Activated CD8-positive, alpha-beta memory T cell treated with anti-CD3 and anti-CD28 coated beads for 24 hours (primary cell): ENCODE results near the gene HRH2.
"Not testable (repeated sequence)": the region's sequence is repeated elsewhere in the genome, so short reads cannot be mapped to it uniquely, and the experiment has no call there.

Experiments used
- DNase-seq: peaks from one replicate; pipeline ENCODE4 v3.0.0-alpha.2; 2020

Gene HRH2

DNA sequence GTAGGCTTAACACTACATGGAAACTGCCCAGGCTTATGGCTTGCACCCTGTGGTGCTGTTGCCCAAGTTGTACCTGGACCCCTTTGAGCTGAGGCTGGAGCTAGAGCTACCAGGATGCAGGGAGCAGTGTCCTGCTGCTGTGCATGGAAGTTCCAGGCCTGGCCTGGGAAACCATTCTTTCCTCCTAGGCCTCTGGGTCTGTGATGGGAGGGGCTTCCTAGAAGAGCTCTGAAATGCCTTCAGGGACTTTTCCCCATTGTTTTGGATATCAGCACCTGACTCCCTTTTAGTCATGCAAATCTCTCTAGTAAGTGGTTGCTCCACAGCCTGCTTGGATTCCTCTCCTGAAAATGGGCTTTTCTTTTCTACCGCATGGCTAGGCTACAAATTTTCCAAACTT lies 7.9 kb upstream of the HRH2 start:
- no peak for DNase-seq

DNA sequence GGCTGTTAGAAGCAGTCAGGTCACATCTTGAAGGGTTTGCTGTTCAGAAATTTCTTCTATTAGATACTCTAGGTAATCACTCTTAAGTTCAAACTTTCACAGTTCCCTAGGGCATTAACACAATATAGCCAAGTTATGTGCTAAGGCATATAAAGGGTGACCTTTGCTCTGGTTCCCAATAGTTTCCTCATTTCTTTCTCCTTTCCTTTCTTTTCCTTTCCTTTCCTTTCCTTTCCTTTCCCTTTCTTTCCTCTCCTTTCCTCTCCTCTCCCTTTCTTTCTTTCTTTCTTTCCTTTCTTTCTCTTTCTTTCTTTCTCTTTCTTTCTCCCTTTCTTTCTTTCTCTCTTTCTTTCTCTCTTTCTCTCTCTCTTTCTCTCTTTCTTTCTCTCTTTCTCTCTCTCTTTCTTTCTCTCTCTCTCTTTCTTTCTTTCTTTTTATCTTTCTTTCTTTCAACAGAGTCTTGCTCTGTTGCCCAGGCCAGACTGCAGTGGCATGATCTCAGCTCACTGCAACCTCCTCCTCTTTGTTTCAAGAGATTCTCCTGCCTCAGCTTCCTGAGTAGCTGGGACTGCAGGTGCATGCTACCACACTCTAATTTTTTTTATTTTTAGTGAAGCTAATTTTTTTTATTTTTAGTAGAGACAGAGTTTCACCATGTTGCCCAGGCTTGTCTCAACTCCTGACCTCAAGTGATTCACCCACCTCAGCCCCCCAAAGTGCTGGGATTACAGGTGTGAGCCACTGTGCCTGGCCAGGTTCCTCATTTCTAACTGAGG lies 7.3 kb upstream of the HRH2 start:
- not testable (repeated sequence) for DNase-seq

DNA sequence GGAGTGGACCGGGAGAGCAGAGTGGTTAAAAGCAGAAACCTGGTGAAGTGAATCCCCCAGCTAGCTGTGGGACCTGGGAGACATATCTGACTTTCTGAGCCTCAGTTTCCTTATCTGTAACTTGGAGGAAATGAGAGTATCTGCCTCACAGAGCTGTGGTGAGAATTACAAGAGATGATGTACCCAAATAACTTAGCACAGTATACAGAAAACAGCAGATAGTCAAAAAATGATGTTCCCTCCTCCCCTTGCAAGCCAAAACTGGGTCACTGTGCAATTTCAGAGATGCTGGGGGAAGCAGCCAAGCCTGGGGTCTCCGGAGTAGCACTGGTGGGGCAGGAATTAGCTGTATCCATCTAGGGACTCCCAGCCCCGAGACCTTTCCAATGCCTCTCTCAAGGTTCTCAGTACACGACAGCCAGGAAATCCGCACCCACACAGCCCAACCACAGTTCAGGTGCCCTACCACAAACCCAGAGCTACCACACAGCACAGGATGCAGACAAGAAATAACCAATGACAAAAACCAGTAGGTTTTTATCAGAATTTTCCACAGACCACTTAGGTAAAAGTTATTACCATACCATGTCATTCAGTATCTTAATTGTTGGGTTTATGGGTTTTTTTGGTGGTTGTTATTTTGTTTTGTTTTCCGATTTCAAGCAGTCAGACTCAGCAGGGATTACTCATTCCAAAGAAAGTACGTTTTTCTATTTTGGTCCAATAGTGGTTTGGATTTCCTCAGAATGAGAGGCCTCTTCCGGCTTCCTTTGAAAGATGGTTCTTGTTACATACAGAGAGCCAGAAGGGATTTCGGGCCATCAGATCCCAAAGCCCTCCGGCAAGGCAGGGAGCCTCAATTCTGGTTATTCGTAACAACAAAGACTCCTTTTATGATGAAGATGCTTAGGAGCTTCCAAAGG lies 4.9 kb upstream of the HRH2 start:
- peak; percentile 87 for DNase-seq

DNA sequence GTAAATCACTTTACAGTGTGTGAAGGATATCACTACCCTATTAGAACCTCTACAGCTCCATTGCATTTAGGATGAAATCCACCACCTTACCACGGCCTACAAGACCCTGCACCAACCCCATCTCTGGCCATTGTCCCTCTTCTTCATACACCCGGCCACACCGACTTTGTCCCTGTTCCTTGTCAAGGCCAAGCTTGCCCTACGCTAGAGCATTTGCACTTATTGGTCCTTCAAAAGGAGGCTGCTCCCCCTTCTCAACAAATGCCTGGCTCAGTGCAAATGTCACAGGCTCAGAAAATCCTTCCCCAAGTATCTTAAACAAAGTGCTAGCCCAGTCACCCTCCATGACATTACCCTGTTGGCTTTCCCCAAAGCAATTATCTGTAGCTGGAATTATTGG lies 4.1 kb upstream of the HRH2 start:
- DNase-seq = no peak

DNA sequence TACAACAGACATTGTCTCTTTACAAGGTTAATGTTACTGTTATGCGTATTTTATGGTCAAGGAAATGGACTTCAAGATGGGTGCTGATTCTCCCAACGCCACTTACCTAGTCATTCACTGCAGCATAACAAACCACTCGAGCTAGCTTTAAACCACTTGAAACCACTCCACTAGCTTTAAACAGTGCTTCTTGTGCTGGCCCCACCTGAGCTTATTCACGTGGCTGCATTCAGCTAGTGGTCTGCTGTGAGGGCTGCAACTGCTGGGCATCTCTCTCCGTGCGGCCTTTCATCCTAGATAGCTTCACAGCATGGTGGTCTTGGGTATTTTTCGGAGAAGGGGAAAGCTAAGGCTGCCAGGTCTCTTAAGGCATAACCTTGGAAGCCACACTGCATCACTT lies 3.5 kb upstream of the HRH2 start:
- DNase-seq = no peak

DNA sequence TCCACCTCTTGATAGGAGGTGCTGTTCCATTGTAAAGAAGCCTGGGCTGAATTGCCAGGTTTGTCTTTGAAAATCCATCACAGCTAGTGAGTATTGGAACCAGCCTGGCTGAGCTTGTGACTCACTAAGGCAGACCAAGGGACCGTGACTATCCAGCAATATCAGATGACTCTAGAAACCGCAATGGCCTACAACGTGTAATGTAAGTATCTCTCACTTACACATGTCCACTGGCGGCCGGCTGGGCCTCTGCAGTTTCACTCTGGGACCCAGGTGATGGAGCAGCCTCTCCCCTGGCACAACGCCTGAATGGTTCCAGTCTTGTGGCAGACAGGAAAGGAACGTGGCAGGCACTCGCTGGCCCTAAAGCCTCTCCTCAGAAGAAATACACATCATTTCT lies 3.1 kb upstream of the HRH2 start:
- no peak for DNase-seq

DNA sequence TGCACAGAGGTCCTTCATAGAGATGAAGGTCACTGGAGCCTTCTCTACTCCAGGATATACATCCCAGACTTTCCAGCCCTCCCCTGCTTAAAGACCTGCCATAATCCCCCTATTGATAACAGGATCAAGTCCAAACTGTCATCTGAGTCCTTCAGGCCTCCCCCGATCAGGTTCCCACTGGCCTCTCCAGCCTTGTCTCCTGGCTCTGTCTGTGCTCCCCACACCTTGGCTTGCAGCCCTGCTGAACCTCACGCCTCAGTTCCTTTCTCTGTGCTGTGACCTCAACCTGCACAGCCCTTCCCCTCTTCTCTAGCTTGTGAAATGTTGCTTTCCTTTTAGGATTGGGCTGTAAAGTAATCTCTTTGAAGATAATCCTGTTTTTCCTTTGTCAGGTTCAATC lies 2.5 kb upstream of the HRH2 start:
- DNase-seq = no peak

DNA sequence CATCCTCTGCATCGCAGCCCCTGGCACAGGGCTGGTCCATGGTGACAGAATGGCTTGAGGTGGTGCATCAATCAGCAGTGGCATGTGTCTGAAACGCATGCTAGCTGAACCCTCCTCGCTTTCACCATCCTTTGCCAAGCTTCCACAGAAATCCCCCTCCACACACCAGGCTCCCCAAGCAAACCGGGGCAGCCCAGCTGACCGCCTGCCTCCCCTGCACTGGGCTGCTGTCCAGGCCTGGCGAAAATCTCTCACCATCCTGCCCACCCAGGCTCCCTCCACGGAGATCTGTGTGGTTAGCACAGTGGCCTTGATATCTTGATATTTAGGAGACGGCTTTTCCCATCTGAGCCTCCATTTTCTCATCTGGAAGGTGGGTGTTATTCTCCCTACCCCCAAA lies 905 bp upstream of the HRH2 start:
- no peak for DNase-seq

DNA sequence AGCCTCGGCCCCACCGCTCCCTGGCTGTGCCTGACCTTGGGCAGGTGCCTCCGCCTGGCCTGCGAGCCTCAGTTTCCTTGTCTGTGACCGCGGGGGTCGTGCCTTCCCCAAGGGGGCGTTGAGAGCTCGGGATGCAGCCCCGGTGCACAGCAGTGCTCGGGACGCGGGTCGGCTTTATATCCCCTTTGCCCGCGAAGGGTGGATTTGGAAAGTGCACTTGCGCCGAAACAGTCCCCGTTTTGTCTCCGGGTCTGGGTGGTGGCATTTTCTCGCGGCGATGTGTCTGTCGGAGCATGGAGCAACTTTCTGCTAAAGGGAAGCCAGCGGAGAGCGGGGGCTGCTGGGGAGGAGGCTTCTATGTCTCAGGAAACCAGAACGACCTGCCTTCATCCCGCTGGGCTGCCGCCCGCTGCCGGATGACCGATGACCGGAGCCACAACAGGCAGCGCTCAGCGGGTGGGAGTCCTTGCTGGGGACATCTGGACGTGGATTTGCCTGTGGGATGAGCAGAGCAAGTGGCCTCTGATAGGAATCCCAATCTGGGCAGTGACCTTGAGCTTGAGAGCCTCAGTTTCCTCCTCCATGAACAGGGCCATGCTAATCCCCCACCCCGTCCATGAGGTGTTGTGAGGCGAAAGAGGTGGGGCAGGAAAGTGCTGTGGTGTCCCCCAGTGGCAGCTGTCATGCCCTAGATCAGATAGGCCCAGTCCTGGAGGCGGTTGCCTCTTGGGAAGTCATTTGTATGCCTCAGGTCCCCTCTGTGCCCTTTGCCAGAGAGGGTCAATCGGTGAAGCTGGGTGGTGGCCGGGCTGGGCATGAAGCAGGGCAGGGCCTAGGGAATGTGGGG lies 651 bp downstream of the HRH2 start:
- DNase-seq = peak; percentile 74

DNA sequence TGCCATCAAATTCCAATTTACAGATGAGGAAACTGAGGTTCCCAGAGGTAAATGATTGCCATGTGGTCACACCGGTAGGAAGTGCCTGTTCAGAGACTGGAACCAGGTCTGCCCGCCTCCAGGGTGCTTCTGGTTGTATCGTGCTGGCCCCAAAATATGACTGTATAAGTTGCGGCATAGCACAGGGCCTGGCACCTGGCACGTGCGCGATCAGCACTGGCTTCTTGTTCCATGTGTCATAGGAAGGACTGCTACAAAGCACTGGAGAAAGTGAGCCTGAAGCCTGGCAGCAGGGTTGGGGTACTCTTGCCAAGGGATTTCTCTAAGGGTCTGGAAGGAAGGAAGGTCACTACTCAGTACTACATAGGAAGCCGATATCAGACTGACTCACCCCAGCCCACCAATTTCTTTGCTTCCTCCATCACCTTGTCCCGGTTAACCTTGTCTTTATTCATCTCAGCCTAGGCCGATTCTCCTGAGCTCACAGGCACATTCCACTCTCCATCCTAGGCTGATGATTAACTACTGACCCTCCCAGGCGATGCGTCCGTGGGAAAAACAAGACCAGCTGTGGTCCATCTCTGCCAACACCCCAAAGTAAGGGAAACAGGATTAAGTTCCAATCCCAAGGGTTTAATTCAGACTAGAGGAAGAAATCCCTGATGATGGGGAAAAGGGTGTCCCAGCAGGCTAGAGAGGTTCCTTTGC lies 1.8 kb downstream of the HRH2 start:
- DNase-seq = no peak

DNA sequence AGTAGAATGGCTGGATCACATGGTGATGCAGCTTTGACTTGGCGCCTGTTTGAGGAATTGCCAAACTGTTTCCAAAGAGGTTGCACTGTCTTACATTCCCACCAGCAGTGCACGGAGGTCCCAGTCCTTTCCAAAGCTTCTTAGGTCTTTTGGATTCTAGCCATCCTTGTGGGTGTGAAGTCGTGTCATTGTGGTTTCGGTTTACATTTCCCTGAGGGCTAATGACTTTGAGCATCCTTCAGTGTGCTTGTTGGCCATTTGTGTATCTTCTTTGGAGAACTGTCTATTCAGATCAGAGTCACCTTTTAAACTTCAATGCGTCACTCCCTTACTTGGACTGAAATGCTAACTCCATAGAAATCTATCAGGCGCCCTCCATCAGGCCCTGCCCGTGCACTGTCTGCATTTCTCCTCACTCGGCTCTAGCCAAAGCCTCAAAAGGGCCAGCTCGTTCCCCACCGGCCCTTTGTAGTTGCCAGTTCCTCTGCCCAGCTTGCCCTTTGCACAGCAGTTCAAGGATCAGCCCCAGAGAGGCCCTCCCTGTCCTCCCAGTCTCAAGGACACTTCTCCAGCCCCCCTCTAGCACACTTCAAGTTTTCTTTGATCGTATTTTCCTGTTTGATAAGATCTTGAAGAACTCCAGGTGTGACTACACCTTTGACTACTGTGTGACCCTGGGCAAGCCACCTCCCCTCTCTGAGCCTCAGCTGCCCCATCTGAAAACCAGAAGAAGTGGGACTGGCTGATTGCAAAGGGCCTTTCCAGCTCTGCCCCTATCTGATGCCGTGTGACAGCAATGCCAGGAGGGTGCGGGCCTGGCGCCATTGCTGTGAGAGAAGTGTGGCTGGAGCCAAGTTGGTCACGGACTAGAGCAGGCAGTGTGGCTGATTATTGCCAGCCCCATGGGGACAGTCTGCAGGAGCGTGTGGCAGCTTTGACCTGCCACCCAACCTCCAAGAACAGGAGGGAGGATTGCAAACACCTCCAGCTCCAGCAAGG lies 5.6 kb downstream of the HRH2 start:
- DNase-seq = no peak

DNA sequence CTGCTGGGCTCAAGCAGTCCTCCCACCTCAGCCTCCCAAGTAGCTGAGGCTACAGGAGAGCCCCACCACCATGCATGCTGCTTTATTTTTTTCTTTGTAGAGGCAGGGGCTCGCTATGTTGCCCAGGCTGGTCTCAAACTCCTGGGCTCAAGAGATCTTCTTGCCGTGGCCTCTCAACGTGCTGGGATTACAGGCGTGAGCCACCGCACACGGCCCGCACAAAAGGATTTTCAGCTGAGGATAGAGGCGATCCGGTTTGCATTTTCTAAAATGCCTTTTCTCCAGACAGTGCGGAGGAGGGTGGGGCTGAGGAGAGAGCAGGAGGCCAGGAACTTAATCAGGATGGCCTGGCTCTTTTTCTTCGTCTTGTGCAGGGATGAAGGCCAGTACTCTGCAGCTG lies 6.9 kb downstream of the HRH2 start:
- no peak for DNase-seq

DNA sequence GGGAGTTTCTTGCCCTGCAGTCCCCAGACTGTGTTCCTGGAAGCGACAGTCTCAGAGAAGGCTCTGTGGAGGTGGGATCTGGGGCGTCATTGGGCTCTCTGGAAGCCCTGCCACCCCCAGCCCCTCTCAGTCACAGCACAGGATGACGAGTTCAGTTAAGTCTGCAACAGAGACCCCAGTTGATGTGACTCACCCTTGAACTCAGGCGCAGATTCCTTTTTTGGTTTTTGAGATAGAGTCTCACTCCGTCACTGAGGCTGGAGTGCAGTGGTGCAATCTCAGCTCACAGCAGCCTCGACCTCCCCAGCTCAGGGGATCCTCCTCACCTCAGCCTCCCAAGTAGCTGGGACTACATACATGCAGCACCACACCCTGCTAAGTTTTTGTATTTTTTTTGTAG lies 8.3 kb downstream of the HRH2 start:
- no peak for DNase-seq

DNA sequence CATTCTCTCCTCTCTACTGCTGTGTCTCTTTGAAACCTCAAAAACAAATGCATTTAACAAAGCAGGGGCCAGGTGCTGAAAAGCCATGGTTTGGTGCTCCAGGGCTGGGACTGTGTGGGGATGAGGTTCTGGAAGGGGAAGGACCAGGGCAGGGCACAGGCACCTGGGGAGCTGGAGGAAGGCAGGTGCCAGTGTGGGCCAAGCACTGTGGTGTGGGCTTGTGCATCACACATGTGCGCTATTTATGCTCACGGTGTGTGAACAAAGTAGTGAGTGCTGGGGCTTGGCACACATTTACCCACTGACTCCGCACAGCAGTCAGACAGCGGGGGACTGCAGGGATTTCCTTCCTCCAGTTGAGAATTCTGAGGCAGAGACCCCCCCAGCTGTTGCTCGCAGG lies 10.1 kb downstream of the HRH2 start:
- no peak for DNase-seq

DNA sequence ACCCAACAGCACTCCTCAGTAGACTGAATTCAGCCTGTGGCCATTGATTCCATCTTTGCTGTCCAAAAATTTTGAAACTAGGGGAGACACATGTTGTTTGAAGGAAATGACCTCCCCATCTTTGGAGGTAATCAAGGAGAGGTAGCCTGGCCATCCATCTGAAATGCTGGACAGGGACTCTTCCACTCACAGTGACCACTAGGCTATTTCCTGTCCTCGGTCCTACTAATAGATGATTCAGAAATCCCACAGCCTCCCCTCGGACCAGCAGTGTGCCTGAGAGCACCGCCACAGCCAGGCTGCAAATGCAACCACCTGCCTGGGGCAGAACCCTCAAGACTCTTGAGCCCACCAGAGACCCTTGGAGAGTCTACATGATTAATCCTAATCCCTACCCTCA lies 12.5 kb downstream of the HRH2 start:
- DNase-seq = no peak

DNA sequence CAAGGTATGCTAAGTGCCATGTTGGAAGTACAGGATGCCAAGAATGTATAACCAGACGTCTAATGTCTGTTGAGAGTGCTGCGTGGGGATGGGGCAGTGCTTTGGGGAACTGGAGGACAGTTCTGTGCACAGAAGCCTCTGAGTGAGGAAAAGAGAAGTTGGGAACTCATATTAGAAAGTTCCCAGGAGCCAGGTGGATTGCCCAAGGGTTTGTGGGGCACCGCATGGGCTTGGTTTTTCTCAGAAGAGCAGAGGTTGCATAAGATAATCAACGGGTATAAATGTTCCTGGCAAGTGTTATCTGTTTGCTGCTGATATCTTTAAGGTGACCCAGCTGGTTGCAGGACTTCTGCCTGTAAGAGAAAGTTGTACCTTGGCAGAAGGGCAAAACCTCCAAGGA lies 13.1 kb downstream of the HRH2 start:
- DNase-seq = no peak

DNA sequence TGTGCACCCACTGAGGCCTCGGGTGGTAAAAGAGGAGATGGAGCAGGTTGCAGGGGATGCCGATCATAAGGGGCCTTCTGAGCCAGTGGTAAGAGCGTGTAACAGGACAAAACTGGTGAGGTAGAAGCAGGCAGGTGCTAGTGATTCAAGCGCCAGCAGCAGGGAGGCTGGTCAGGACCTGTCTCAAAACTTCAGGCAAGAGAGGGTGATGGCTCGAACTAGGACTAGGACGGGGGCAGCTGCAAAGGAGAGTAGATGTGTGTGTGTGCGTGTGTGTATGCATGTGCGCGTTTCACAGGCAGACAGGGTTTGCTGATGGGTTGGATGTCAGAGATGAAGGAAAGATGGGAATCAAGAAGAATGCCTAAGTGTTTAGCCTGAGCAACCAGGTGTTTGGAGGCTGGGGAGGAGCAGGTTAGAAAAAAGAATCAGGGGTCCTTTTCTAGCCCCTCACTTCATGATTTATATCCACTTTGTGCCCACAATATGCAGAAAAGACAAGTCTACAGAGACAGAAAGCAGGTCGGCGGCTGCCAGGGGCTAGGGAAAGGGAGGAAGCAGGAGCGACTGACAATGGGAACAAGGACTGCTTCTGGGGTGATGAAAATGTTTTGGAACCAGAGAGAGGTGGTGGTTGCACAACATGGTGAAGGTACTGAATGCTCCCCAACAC lies 15.2 kb downstream of the HRH2 start:
- DNase-seq = no peak

DNA sequence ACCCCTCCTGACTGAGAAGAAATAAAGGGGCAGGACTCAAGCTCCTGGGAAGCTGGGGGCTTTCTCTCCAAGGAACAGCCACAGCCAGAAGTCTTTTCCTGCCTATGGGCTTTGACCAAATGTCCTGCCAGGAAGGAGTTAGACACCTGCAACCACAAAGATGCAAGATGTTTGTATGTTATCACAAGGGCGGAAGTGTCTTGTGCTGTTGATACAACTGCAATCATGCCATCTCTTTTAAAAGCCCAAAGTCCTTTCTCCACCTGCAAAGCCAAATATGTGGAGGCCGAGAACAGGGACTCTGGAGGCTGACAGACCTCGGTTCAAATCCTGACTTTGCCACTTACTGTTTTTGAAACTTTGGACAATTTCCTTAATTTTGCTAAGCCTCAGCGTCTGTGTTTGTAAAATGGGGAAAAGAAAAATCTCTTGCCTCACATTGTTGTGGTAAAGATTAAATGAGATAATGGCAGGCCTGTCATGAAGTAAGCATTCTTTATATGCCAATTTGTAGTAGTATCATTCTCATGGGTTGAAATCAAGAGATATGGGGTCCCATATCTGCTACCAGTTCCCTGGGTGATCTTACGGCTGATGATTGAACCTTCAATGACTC lies 17.0 kb downstream of the HRH2 start:
- DNase-seq = no peak

DNA sequence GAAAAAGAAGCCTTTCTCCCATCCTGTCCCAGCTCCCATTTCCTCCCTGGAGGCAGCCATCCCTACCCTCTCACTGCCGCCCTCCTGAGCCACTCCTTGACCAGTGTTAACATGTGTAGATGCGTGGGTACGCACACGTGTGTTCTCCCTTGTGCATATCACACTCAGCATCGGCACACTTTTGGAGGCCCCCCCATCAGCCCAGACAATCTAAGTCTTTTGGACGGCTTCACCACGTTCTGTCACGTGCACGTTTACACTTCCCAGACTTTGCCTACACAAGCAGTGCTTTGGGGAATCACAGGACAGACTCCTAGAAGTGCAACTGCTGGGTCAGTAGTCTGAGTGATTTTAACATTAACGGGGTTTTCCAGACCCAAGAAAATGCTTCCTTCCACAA lies 18.0 kb downstream of the HRH2 start:
- DNase-seq = no peak

DNA sequence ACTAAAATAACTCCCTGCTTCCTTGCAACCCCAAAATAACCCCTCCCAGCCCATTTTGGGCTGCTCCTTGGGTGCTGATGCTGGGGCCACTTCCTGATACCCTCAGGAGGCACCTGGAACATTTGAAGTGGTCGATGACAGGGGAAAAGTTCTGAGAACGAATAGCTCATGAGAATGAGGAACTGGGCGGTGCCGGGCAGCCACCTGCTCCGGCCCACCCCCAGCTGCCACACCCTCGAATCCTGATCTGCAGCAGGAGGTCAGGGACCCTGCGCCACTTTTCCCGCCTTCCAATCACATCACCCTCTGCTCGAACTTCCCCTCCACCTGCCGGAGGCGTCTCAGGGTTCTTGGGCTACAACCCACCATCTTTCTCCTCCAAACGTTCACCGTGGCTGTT lies 19.7 kb downstream of the HRH2 start:
- DNase-seq = no peak
